HG02973 (cell line): ENCODE results near the gene LIN52.

ENCODE experiments used
- ATAC-seq: cut with Tn5 transposase; IDR thresholded peaks from one replicate; pipeline ENCODE4 v1.9.1; 2021; ENCODE audit warnings: moderate library complexity; ENCODE audit not compliant: unreplicated experiment

LIN52 gene

GRCh38 chr14:74084277-74085046, at the start of gene LIN52, which contains the start of gene ALDH6A1:
LIN52 (plus strand) TSS chr14:74084956; CDS start chr14:74084975, 19 bp downstream.
ALDH6A1 (minus strand) TSS chr14:74084453; CDS start chr14:74084394, 59 bp downstream.
- peak; percentile 87 for ATAC-seq

GRCh38 chr14:74035556-74035955, 49.2 kb upstream of the LIN52 start:
- no peak for ATAC-seq

DNA sequence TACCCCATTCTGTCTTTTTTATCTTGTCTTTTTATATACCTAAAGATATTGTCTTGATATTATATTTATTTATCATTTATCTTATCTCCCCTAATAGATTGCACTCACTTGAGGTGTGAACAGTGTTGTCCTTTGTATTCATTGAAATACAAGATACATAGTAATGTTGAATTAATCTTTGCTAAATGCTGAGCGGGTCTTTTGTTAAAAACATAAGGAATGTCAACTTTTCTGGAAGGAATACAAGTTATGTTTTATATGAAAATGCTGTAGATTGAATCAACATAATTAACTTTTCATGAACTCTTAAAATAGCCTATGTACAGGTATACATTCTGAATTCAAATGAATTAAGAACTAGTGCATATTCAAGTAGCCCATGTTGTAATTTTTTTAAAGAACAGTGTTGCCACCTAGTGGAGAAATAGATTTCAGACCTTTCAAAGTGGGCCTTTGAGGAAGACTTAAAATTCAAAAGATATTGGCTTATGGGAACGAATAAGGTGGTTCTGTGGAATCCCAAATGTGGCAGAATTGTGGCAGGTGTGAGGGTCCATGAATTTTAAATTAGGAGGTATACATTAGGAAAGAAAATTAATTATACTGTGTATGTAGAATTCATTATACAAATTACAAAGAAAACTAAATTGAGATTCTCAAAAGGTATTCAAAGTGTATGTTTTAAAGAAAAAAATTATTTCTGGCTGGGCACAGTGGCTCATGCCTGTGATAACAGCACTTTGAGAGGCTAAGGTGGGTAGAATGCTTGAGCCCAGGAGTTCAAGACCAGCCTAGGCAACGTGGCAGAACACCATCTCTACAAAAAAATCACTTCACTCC, 46.5 kb upstream of the LIN52 start:
- no peak for ATAC-seq

GRCh38 chr14:74042296-74042695, 42.5 kb upstream of the LIN52 start:
- no peak for ATAC-seq

DNA sequence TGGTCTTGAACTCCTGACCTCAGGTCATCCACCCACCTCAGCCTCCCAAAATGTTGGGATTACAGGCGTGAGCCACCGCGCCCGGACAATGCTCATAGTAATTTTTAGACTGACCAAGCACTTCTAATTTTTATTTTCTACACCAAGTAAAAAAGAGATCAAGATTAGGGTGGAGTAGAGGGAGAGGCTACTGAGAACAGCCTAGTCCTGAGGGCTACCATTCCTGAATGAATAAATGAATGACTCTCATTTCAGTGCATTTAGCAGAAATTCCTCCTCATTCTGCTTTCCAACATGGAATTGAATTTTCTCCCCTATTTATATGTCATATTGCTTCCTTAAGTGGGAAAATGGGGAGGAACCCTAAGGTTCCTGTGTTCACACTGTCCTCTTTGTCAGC, 39.2 kb upstream of the LIN52 start:
- no peak for ATAC-seq

DNA sequence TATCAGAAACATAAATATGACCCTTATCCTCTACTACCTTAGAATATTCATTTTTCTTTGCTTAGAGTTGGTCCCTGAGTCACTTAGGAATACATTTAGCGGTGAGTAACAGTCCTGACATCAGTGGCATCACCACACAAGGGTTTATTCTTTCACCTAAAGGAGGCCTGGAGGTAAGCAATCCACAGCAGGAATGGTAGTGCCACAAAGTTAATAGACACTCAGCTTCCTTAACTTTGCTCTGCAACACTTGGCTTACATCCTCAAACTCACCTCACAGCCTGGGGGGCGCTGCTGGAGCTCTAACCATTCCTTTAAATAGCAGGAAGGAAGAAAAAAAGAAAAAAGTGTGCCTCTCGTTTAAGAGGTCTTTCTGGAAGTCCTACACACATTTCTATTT, 36.5 kb upstream of the LIN52 start:
- no peak for ATAC-seq

GRCh38 chr14:74049876-74050495, 34.8 kb upstream of the LIN52 start:
- no peak for ATAC-seq

- ATAC-seq, result no peak
Observed at GRCh38 chr14:74062809-74063150, 22.0 kb upstream of the LIN52 start.

GRCh38 chr14:74064426-74064825, 20.3 kb upstream of the LIN52 start:
- no peak for ATAC-seq

DNA sequence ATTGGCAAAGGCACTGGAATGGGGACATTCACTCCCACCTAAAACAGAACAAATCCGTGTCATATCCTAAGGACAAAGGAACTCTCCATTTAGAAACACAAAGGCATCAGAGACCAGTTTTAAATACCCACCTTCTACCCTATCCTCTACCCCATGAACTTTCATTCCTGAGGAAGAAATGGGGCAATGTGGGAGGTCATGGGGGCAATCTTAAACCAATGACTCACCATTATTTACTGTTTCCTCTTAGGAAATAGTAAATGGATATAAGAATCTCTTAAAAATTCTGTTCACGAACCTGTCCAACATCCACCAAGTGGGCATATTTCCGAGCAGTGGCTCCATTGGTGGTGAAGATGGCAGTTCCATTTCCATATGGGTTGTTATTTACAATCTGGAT, 19.9 kb upstream of the LIN52 start:
- no peak for ATAC-seq

DNA sequence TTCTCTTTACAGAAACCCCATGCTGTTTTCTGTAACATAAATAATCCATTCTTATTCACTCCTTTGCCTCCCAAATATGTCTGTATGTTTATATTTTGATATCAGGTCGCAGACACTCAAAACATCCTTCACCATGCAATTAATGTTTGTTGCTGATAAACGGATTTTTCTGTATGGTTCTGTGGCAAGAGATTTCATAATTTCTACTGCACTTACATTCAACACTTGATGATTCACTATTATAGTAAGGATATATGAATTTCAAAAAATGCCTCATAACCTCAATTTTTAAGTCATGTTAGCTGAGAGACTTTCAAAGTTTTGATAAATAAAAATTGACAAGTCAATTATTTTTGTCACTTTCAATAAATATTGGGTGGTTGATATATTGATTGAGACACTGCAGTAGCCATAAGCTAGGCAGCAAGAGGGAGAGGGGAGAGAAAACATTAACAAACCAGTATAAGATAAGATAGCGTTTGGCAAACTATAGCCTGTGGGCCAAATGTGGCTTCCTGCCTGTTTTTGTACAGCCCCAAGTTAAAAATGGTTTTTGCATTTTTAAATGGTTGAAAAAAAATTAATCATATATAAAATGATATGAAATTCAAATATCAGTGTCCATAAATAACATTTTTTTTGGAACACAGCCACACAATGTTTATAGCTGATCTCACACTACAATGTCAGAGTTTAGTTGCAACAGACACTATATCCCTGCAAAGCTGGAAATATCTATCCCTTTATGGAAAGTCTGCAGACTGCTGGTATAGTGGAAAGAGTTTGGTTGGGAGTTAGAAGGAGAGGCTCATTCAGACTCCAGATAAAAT, 18.8 kb upstream of the LIN52 start:
- ATAC-seq, result no peak

DNA sequence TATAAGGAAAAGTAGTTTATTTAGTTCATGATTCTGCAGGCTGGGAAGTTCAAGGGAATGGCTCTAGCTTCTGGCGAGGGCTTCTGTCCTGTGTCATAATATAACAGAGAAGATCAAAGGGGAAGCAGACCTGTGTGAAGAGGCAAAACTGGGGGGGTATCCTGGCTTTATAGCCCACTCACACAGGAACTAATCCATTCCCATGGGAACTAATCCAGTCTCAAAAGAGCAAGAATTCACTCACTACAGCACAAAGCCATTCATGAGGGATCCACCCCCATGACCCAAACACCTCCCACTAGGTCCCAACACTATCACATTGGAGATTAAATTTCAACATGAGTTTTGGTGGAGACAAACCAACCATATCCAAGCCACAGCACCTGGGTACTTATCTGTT, 7.4 kb upstream of the LIN52 start:
- no peak for ATAC-seq

- ATAC-seq, result no peak
Observed at GRCh38 chr14:74080820-74081460, 3.8 kb upstream of the LIN52 start.

- ATAC-seq, result no peak
Observed at GRCh38 chr14:74081491-74081890, 3.3 kb upstream of the LIN52 start.

GRCh38 chr14:74083161-74083560, 1.6 kb upstream of the LIN52 start:
- no peak for ATAC-seq

GRCh38 chr14:74083784-74084276, 926 bp upstream of the LIN52 start:
- peak; percentile 7 for ATAC-seq

DNA sequence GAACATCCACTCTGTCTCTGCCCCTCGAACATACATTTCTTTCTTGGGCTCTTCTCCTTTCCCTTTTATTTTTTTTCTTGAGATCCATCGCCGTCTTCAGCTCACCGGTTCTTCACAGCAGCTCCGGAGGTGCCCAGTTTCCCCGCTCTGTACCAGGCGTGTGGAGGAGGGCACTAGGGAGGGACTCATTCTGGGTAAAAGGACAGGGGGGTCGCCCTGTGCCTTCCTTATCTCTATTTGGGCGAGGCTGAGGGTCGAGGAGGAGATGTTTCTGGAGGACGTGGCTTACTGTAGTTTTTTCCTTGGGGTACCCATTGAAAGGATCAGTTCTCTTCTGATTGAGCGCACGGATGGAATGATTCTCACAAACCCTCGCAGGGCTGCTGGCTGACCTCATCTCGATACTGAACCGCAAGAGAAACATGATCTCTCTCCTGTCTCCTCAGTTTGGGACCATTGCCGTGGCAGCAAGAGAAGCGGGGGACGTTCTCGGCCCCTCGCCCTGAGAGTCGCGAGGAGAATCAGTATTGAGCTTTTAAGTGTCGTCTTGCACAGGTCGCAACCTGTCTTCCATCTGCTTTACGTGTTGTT, 386 bp downstream of the LIN52 start:
- ATAC-seq, result peak; percentile 5

DNA sequence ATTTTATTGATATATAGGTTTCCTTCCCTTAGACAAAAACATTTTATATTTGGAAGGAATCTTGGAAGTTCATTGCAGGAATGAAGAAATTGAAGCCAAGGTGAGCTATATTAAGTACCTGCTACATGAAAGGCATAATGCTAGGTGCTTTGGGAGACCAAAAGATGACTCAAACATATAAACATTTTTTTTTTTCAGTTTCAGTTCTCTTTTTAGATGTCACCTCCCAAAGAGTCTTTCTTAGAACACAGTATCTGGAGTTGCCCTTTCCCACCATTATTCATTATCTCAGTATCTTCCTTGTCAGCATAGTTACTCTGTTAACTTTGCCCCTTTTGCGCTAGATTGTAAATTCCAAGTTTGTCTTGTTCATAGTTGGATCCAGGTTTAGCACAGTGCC, 1.1 kb downstream of the LIN52 start:
- no peak for ATAC-seq

- ATAC-seq, result no peak
Observed at GRCh38 chr14:74089251-74090020, 4.7 kb downstream of the LIN52 start.
